K562 (cell line): ENCODE results near the gene AK2. TPM values are rescaled to one million over a fixed set of nuclear protein-coding genes. Genes with fewer than 3 reads are reported as not detected.
A peak's percentile ranks its signal among the peaks of the same experiment; 100 is the strongest.

ENCODE experiments used
- CBFB ChIP-seq: sonication (generic); formaldehyde crosslinking; IDR thresholded peaks from 2 replicates; pipeline ENCODE4 v1.4.0; 2020; ENCODE audit warnings: mild to moderate bottlenecking, missing genetic modification reagents
- CBX3 ChIP-seq, 2 experiments: IDR thresholded peaks; 1 replicate in 1 of 2; 2 replicates in 1 of 2; pipeline ENCODE4 v1.6.1; 2012; ENCODE audit warnings: inconsistent platforms in 2 of 2, low read length in 2 of 2, borderline replicate concordance in 1 of 2, control low read depth in 1 of 2
- CCNT2 ChIP-seq: IDR thresholded peaks from 2 replicates; pipeline ENCODE4 v1.6.1; 2011; ENCODE audit warnings: borderline replicate concordance, low read depth, mild to moderate bottlenecking, moderate library complexity, mixed read lengths, low read length; ENCODE audit not compliant: insufficient read length; ENCODE audit errors: extremely low read depth
- CEBPG ChIP-seq, 3 experiments: fragments of 200-800 bp in 1 of 3; sonication (Bioruptor generic) in 1 of 3; sonication (generic) in 1 of 3; formaldehyde crosslinking in 1 of 3; IDR thresholded peaks in 2 of 3; conservative IDR thresholded peaks in 1 of 3; 2 replicates each; pipeline versions ENCODE4 v1.6.1 to v1.8.0; 2016 to 2022; ENCODE audit warnings: missing compliant biosample characterization in 2 of 3, missing genetic modification characterization in 2 of 3, mild to moderate bottlenecking in 1 of 3, missing genetic modification reagents in 1 of 3
- CXXC5 ChIP-seq: fragments of 250-450 bp; sonication (Bioruptor Pico); IDR thresholded peaks from 2 replicates; pipeline ENCODE4 v1.8.0; 2022; ENCODE audit warnings: inconsistent platforms, mild to moderate bottlenecking, moderate library complexity
- ERF ChIP-seq: fragments of 450-650 bp; formaldehyde crosslinking; IDR thresholded peaks from 2 replicates; pipeline ENCODE4 v1.4.0; 2020; ENCODE audit warnings: mild to moderate bottlenecking, mixed read lengths
- FOS ChIP-seq: IDR thresholded peaks from 3 replicates; pipeline ENCODE4 v1.6.1; 2011; ENCODE audit not compliant: insufficient read length; ENCODE audit errors: extremely low read depth
- HCFC1 ChIP-seq: IDR thresholded peaks from 2 replicates; pipeline ENCODE4 v1.6.1; 2012; ENCODE audit warnings: low read depth, low read length, improper control_type of control experiment
- HMGN3 ChIP-seq: IDR thresholded peaks from 2 replicates; pipeline ENCODE4 v1.6.1; 2011; ENCODE audit warnings: borderline replicate concordance, low read depth, mild to moderate bottlenecking, mixed read lengths, low read length; ENCODE audit not compliant: insufficient read length; ENCODE audit errors: extremely low read depth
- HOXB6 ChIP-seq: fragments of 250-450 bp; sonication (Bioruptor Pico); IDR thresholded peaks from 2 replicates; pipeline ENCODE4 v1.5.1; 2022; ENCODE audit warnings: mild to moderate bottlenecking, borderline replicate concordance
- MCM2 ChIP-seq: fragments of 450-650 bp; IDR thresholded peaks from 2 replicates; pipeline ENCODE4 v1.6.1; 2017; ENCODE audit warnings: low read depth, mild to moderate bottlenecking
- MECOM ChIP-seq: fragments of 250-450 bp; sonication (Bioruptor Pico); IDR thresholded peaks from 2 replicates; pipeline ENCODE4 v1.8.0; 2022; ENCODE audit warnings: inconsistent platforms
- MED1 ChIP-seq: sonication (generic); formaldehyde crosslinking; IDR thresholded peaks from 2 replicates; pipeline ENCODE4 v1.8.1; 2023; ENCODE audit warnings: missing genetic modification reagents, borderline replicate concordance
- MTA3 ChIP-seq: fragments of 450-650 bp; formaldehyde crosslinking; IDR thresholded peaks from 2 replicates; pipeline ENCODE4 v1.6.1; 2017; ENCODE audit warnings: mild to moderate bottlenecking, borderline replicate concordance
- NCOA1 ChIP-seq: fragments of 450-650 bp; IDR thresholded peaks from 2 replicates; pipeline ENCODE4 v1.6.1; 2016; ENCODE audit warnings: low read depth
- POLR3A ChIP-seq: IDR thresholded peaks from 2 replicates; pipeline ENCODE4 v1.6.1; 2011; ENCODE audit warnings: borderline replicate concordance, mild to moderate bottlenecking, moderate library complexity; ENCODE audit not compliant: insufficient read length, insufficient read depth; ENCODE audit errors: extremely low read depth
- SIX5 ChIP-seq, 2 experiments: IDR thresholded peaks; 2 replicates each; pipeline ENCODE4 v1.6.1; 2011; ENCODE audit warnings: low read length in 2 of 2, borderline replicate concordance in 1 of 2, low read depth in 1 of 2, mild to moderate bottlenecking in 1 of 2, moderate library complexity in 1 of 2; ENCODE audit not compliant: insufficient read depth in 1 of 2
- STAT5B ChIP-seq: fragments of 250-450 bp; sonication (Bioruptor Pico); IDR thresholded peaks from 2 replicates; pipeline ENCODE4 v1.8.0; 2021; ENCODE audit warnings: mild to moderate bottlenecking, inconsistent platforms
- STAT6 ChIP-seq: sonication (generic); formaldehyde crosslinking; IDR thresholded peaks from 2 replicates; pipeline ENCODE4 v1.8.1; 2023; ENCODE audit warnings: mild to moderate bottlenecking, missing genetic modification reagents
- TRIM24 ChIP-seq, 2 experiments: fragments of 450-650 bp; IDR thresholded peaks; 2 replicates each; pipeline ENCODE4 v1.6.1; 2016
- ZNF347 ChIP-seq: fragments of 450-650 bp; formaldehyde crosslinking; IDR thresholded peaks from 2 replicates; pipeline ENCODE4 v1.4.0; 2020; ENCODE audit warnings: low read depth, mild to moderate bottlenecking, moderate library complexity
- ZNF592 ChIP-seq: fragments of 450-650 bp; IDR thresholded peaks from 2 replicates; pipeline ENCODE4 v1.6.1; 2017; ENCODE audit warnings: antibody characterized with exemption, mild to moderate bottlenecking
- ZSCAN29 ChIP-seq: fragments of 450-650 bp; IDR thresholded peaks from 2 replicates; pipeline ENCODE4 v1.6.1; 2017
- polyA plus RNA-seq, 8 experiments: library from polyadenylated mRNA; depleted of rRNA in 4 of 8; stranded (reverse) in 5 of 8; unstranded in 3 of 8; fragments of >200 nt; fragmentation: Nextera tagmentation in 2 of 8; fragmentation: Illumina TruSeq in 1 of 8; extraction: Ambion mirVana in 2 of 8; extraction: Trizol in 1 of 8; gene quantifications; 2 replicates each; pipeline versions ENCODE4 v1.2.1 to v1.2.3, GENCODE V29; 2011 to 2014; ENCODE audit warnings: inconsistent platforms in 1 of 8, missing spikeins in 1 of 8
- total RNA-seq, 7 experiments: library from RNA; depleted of rRNA in 6 of 7; stranded (reverse); fragments of >200 nt in 6 of 7; fragmentation: Illumina TruSeq in 2 of 7; extraction: Trizol in 2 of 7; gene quantifications; 2 replicates each; pipeline versions ENCODE4 v1.2.1 to v1.2.3, GENCODE V29; 2011 to 2021; ENCODE audit warnings: low replicate concordance in 1 of 7

AK2 gene
- total and polyA plus RNA-seq, 9 of the 15 experiments (the other 6 are each of a cell fraction or from before 2014, with no cell fraction given): 105 to 1,050 (median 509) TPM

DNA sequence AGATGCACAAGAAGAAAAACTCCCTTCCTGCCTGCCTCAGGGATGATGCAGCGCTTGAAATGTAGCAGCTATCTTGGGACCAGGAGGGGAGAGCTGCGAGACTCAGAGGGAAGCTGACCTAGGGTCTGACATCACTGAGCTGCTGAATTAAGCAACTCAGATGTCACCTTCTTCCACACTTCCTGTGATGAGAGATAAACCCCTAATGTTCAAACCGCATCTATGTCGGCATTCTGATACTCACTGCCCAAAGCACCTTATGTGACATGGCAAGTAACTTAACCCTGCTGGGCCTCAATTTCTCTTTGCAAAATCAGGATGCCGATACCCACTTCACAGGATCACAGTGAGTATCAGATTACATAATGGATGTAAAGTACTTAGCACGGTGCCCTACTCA, 9.1 kb upstream of the AK2 start (continued):
- TF ChIP-seq HMGN3 (no peak), STAT5B (CRISPR knock-in tag) (no peak), ZNF592 (no peak), MCM2 (no peak), HOXB6 (CRISPR knock-in tag) (no peak), CCNT2 (no peak), STAT6 (CRISPR knock-in tag) (no peak), MECOM (CRISPR knock-in tag) (no peak), POLR3A (no peak), ZNF347 (CRISPR knock-in tag) (no peak), CEBPG (CRISPR knock-in tag; IDR thresholded peaks at IDR 0.05) (peak; percentile 88), CEBPG (tag; conservative IDR thresholded peaks at IDR 0.05 in 1 of 2, IDR thresholded peaks at IDR 0.05 in 1 of 2) (peak; percentile 96), CXXC5 (CRISPR knock-in tag) (no peak), HCFC1 (no peak), MTA3 (no peak), MED1 (CRISPR knock-in tag) (no peak), NCOA1 (peak; percentile 38; the same call in 1 of the 2 replicates), ZSCAN29 (no peak), SIX5 (IDR thresholded peaks at IDR 0.05; ENCODE audit: borderline replicate concordance in 1 of 2, insufficient read depth in 1 of 2, low read depth in 1 of 2, low read length in 2 of 2) (no peak), FOS (no peak), TRIM24 (IDR thresholded peaks at IDR 0.05) (peak; percentile 18 to 52; a peak in 2 of 4 replicates), ERF (CRISPR knock-in tag) (no peak), CBX3 (IDR thresholded peaks at IDR 0.05; ENCODE audit: borderline replicate concordance in 1 of 2, low read length in 2 of 2) (no peak), CBFB (CRISPR knock-in tag) (no peak)
